ENCODE results near the gene CRADD. TPM values are rescaled to one million over a fixed set of nuclear protein-coding genes. Genes with fewer than 3 reads are reported as not detected.

Gene CRADD
- total and polyA plus RNA-seq, 2 donors = 13.9 to 17.1 TPM

GRCh38 chr12:93938317-93938716 lies 261.1 kb downstream of the CRADD start:
- no peak overlapping the region for H3K27ac ChIP-seq (ENCODE audit: low read depth in 1 of 2, low read length in 1 of 2)
- no peak overlapping the region for H3K4me3 ChIP-seq (ENCODE audit: low read length in 2 of 2)
- H3K27me3 ChIP-seq (ENCODE audit: control insufficient read depth in 2 of 2, insufficient read depth in 1 of 2, low read length in 1 of 2) = no peaks in the 10 kb centered on the region
- WGBS = 94% methylated on average over 3 of the region's 3 CpGs
- H3K9me3 ChIP-seq (ENCODE audit: control insufficient read depth in 2 of 2, insufficient read depth in 1 of 2, low read length in 1 of 2) = peaks cover 0 to 4% of the 10 kb centered on the region in 2 donors
- no peak for DNase-seq (ENCODE audit: low read depth in 6 of 9, low spot score in 9 of 9)
- no peaks in the 10 kb centered on the region for H3K4me1 ChIP-seq (ENCODE audit: control insufficient read depth in 2 of 2, insufficient read depth in 2 of 2, low read length in 2 of 2)
- H3K36me3 ChIP-seq (ENCODE audit: control insufficient read depth in 2 of 2, insufficient read depth in 2 of 2, low read length in 1 of 2) = no peaks in the 10 kb centered on the region

- Histone ChIP-seq H3K27me3 (ENCODE audit: control insufficient read depth in 2 of 2, insufficient read depth in 1 of 2, low read length in 1 of 2) (no peaks in the 10 kb centered on the region), H3K27ac (ENCODE audit: low read depth in 1 of 2, low read length in 1 of 2) (no peak overlapping the region), H3K9me3 (ENCODE audit: control insufficient read depth in 2 of 2, insufficient read depth in 1 of 2, low read length in 1 of 2) (peaks cover 0 to 4% of the 10 kb centered on the region in 2 donors), H3K4me1 (ENCODE audit: control insufficient read depth in 2 of 2, insufficient read depth in 2 of 2, low read length in 2 of 2) (no peaks in the 10 kb centered on the region), H3K4me3 (ENCODE audit: low read length in 2 of 2) (no peak overlapping the region), H3K36me3 (ENCODE audit: control insufficient read depth in 2 of 2, insufficient read depth in 2 of 2, low read length in 1 of 2) (no peaks in the 10 kb centered on the region)
- no peak for DNase-seq (ENCODE audit: low read depth in 6 of 9, low spot score in 9 of 9)
- 96% methylated on average over 2 of the region's 2 CpGs for WGBS
These were observed 261.8 kb downstream of the CRADD start for GRCh38 chr12:93938931-93939330.

GRCh38 chr12:93939641-93940325 lies 262.6 kb downstream of the CRADD start:
- Histone ChIP-seq H3K4me3 (ENCODE audit: low read length in 2 of 2) (no peak overlapping the region), H3K36me3 (ENCODE audit: control insufficient read depth in 2 of 2, insufficient read depth in 2 of 2, low read length in 1 of 2) (no peaks in the 10 kb centered on the region), H3K27ac (ENCODE audit: low read depth in 1 of 2, low read length in 1 of 2) (no peak overlapping the region), H3K4me1 (ENCODE audit: control insufficient read depth in 2 of 2, insufficient read depth in 2 of 2, low read length in 2 of 2) (no peaks in the 10 kb centered on the region), H3K27me3 (ENCODE audit: control insufficient read depth in 2 of 2, insufficient read depth in 1 of 2, low read length in 1 of 2) (no peaks in the 10 kb centered on the region), H3K9me3 (ENCODE audit: control insufficient read depth in 2 of 2, insufficient read depth in 1 of 2, low read length in 1 of 2) (peaks cover 0 to 4% of the 10 kb centered on the region in 2 donors)
- 95% methylated on average over 7 of the region's 7 CpGs for WGBS
- DNase-seq (ENCODE audit: low read depth in 6 of 9, low spot score in 9 of 9) = no peak

- no peak overlapping the region for H3K27ac ChIP-seq (ENCODE audit: low read depth in 1 of 2, low read length in 1 of 2)
- H3K4me3 ChIP-seq (ENCODE audit: low read length in 2 of 2) = no peak overlapping the region
- DNase-seq (ENCODE audit: low read depth in 6 of 9, low spot score in 9 of 9) = no peak
- H3K36me3 ChIP-seq (ENCODE audit: control insufficient read depth in 2 of 2, insufficient read depth in 2 of 2, low read length in 1 of 2) = no peaks in the 10 kb centered on the region
- H3K9me3 ChIP-seq (ENCODE audit: control insufficient read depth in 2 of 2, insufficient read depth in 1 of 2, low read length in 1 of 2) = no peaks in the 10 kb centered on the region
- no peaks in the 10 kb centered on the region for H3K27me3 ChIP-seq (ENCODE audit: control insufficient read depth in 2 of 2, insufficient read depth in 1 of 2, low read length in 1 of 2)
- H3K4me1 ChIP-seq (ENCODE audit: control insufficient read depth in 2 of 2, insufficient read depth in 2 of 2, low read length in 2 of 2) = no peaks in the 10 kb centered on the region
- 95% methylated on average over 2 of the region's 2 CpGs for WGBS
These were observed 266.6 kb downstream of the CRADD start for GRCh38 chr12:93943780-93944179.

GRCh38 chr12:93944201-93944600 lies 267.0 kb downstream of the CRADD start:
- 98% methylated on average over 8 of the region's 8 CpGs for WGBS
- H3K9me3 ChIP-seq (ENCODE audit: control insufficient read depth in 2 of 2, insufficient read depth in 1 of 2, low read length in 1 of 2) = no peaks in the 10 kb centered on the region
- H3K4me3 ChIP-seq (ENCODE audit: low read length in 2 of 2) = no peak overlapping the region
- DNase-seq (ENCODE audit: low read depth in 6 of 9, low spot score in 9 of 9) = no peak
- H3K27ac ChIP-seq (ENCODE audit: low read depth in 1 of 2, low read length in 1 of 2) = no peak overlapping the region
- H3K4me1 ChIP-seq (ENCODE audit: control insufficient read depth in 2 of 2, insufficient read depth in 2 of 2, low read length in 2 of 2) = no peaks in the 10 kb centered on the region
- no peaks in the 10 kb centered on the region for H3K27me3 ChIP-seq (ENCODE audit: control insufficient read depth in 2 of 2, insufficient read depth in 1 of 2, low read length in 1 of 2)
- no peaks in the 10 kb centered on the region for H3K36me3 ChIP-seq (ENCODE audit: control insufficient read depth in 2 of 2, insufficient read depth in 2 of 2, low read length in 1 of 2)

Other genes starting within 250 kb of the CRADD start
- 132 TPM for gene UBE2N, start 235.4 kb upstream of the CRADD start, total RNA-seq
- gene UBE2N, start 235.4 kb upstream of the CRADD start, polyA plus RNA-seq = 91.2 TPM
- gene MRPL42, start 209.9 kb upstream of the CRADD start, total RNA-seq = 72.7 TPM
- 38.2 TPM for gene MRPL42, start 209.9 kb upstream of the CRADD start, polyA plus RNA-seq
- gene SOCS2, start 104.7 kb upstream of the CRADD start, total RNA-seq = 18.6 TPM
- gene SOCS2, start 104.7 kb upstream of the CRADD start, polyA plus RNA-seq = 48.8 TPM

Measured in thymus (tissue), 11 donors.